Measurements from ENCODE around the gene TKT.

TKT gene

GRCh38 chr3:53223541-53223966 is 32.3 kb downstream of the TKT start:
- peaks cover 11% of the 10 kb centered on the region for H4K20me1 ChIP-seq (ENCODE audit: insufficient read depth, low read length)
- H3K9ac ChIP-seq (ENCODE audit: low read length) = no peak overlapping the region
- peaks cover 74% of the 10 kb centered on the region for H3K36me3 ChIP-seq (replicated peaks; ENCODE audit: low read depth, low read length)
- no peaks in the 10 kb centered on the region for H3K9me3 ChIP-seq (ENCODE audit: insufficient read depth, low read length)
- H3K79me2 ChIP-seq (ENCODE audit: low read length) = no peaks in the 10 kb centered on the region; the same call in 1 of the 2 replicates
- H3K4me1 ChIP-seq (ENCODE audit: low read length) = no peaks in the 10 kb centered on the region
- H3K27ac ChIP-seq (ENCODE audit: low read length) = no peak overlapping the region
- TF ChIP-seq EZH2phosphoT487 (IDR thresholded peaks at IDR 0.05; ENCODE audit: low read depth) = no peak
- TF ChIP-seq, protein P1, sequence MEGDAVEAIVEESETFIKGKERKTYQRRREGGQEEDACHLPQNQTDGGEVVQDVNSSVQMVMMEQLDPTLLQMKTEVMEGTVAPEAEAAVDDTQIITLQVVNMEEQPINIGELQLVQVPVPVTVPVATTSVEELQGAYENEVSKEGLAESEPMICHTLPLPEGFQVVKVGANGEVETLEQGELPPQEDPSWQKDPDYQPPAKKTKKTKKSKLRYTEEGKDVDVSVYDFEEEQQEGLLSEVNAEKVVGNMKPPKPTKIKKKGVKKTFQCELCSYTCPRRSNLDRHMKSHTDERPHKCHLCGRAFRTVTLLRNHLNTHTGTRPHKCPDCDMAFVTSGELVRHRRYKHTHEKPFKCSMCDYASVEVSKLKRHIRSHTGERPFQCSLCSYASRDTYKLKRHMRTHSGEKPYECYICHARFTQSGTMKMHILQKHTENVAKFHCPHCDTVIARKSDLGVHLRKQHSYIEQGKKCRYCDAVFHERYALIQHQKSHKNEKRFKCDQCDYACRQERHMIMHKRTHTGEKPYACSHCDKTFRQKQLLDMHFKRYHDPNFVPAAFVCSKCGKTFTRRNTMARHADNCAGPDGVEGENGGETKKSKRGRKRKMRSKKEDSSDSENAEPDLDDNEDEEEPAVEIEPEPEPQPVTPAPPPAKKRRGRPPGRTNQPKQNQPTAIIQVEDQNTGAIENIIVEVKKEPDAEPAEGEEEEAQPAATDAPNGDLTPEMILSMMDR (IDR thresholded peaks at IDR 0.05; ENCODE audit: low read depth, low read length) = no peak
- no peak overlapping the region for H2AFZ ChIP-seq (ENCODE audit: low read depth, low read length)
- H3K27me3 ChIP-seq (ENCODE audit: low read depth, low read length) = no peaks in the 10 kb centered on the region
- H3K4me3 ChIP-seq (ENCODE audit: low read length) = no peak overlapping the region
- H3K4me2 ChIP-seq (ENCODE audit: low read length) = no peak overlapping the region

- Histone ChIP-seq H3K27ac (ENCODE audit: low read length) (no peak overlapping the region), H3K79me2 (ENCODE audit: low read length) (peaks cover 4% of the 10 kb centered on the region), H3K9me3 (ENCODE audit: insufficient read depth, low read length) (no peaks in the 10 kb centered on the region), H3K4me1 (ENCODE audit: low read length) (peaks cover 5% of the 10 kb centered on the region), H3K9ac (ENCODE audit: low read length) (no peak overlapping the region), H4K20me1 (ENCODE audit: insufficient read depth, low read length) (peaks cover 11% of the 10 kb centered on the region), H3K4me2 (ENCODE audit: low read length) (no peak overlapping the region), H3K27me3 (ENCODE audit: low read depth, low read length) (no peaks in the 10 kb centered on the region), H3K36me3 (replicated peaks; ENCODE audit: low read depth, low read length) (peaks cover 70% of the 10 kb centered on the region), H2AFZ (ENCODE audit: low read depth, low read length) (no peak overlapping the region), H3K4me3 (ENCODE audit: low read length) (no peak overlapping the region)
- TF ChIP-seq, protein P1 (IDR thresholded peaks at IDR 0.05; ENCODE audit: low read depth, low read length) = no peak
- TF ChIP-seq EZH2phosphoT487 (IDR thresholded peaks at IDR 0.05; ENCODE audit: low read depth) = no peak
Observed at GRCh38 chr3:53223025-53223424, 32.8 kb downstream of the TKT start.

DNA sequence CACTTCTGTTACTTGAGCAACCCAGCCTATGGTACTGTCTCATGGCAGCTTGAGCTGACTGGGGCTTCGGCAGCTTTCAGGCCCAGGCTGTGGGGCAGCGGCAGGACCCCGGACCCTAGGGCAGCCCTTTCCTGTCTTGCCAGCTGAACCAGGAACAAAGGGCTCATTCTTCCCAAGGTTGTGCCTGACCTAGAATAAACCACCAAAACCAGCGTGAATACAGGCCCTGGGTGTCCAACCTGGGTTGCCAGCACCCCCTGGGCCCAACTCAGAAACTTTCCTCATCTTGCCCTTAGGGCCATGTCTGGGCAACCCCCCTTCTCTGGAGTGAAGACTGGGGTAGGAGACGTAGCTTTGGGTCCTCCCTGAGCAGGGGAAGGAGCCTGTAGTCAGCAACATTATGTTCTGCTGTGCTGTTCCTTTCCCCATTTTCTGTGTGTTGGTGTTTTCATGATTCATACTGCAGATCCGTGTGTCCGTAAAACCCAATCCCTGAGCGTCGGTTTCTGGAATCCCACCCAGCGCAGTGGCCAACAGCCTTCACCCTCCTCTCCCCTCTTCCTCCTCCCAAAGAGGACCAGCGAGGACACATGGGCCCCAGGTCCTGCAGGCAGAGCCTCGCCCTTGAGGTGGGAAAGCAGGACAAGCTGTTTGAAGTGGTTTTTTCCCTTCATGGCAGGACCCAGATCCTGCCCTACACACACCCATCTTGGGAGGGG is 33.5 kb downstream of the TKT start:
- Histone ChIP-seq H2AFZ (ENCODE audit: low read depth, low read length) (no peak overlapping the region), H3K9me3 (ENCODE audit: insufficient read depth, low read length) (no peaks in the 10 kb centered on the region), H3K79me2 (ENCODE audit: low read length) (peaks cover 6% of the 10 kb centered on the region), H3K9ac (ENCODE audit: low read length) (no peak overlapping the region), H3K36me3 (replicated peaks; ENCODE audit: low read depth, low read length) (peaks cover 64% of the 10 kb centered on the region), H3K4me2 (ENCODE audit: low read length) (no peak overlapping the region), H3K27me3 (ENCODE audit: low read depth, low read length) (no peaks in the 10 kb centered on the region), H3K4me3 (ENCODE audit: low read length) (no peak overlapping the region), H3K4me1 (ENCODE audit: low read length) (peaks cover 7% of the 10 kb centered on the region), H3K27ac (ENCODE audit: low read length) (no peak overlapping the region), H4K20me1 (ENCODE audit: insufficient read depth, low read length) (peaks cover 7% of the 10 kb centered on the region)
- no peak for TF ChIP-seq EZH2phosphoT487 (IDR thresholded peaks at IDR 0.05; ENCODE audit: low read depth)
- TF ChIP-seq, protein P1 (IDR thresholded peaks at IDR 0.05; ENCODE audit: low read depth, low read length) = no peak

DNA sequence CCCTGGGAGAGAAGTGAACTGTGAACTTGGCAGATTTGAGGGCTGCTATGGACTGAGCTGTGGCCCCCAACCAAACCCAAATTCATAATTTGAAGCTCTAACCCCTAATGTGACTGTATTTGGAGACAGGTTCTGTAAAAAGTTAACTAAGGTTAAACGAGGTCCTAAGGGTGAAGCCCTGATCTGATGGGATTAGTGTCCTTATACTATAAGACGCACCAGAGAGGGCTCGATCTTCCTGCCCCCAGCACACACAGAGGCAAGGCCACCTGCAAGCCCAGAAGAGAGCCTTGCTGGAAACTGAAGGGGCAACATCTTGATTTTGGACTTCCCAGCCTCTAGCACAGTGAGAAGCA is 34.0 kb downstream of the TKT start:
- peaks cover 59% of the 10 kb centered on the region for H3K36me3 ChIP-seq (replicated peaks; ENCODE audit: low read depth, low read length)
- H3K9me3 ChIP-seq (ENCODE audit: insufficient read depth, low read length) = no peaks in the 10 kb centered on the region
- H3K4me2 ChIP-seq (ENCODE audit: low read length) = no peak overlapping the region
- no peak overlapping the region for H3K9ac ChIP-seq (ENCODE audit: low read length)
- TF ChIP-seq, protein P1 (IDR thresholded peaks at IDR 0.05; ENCODE audit: low read depth, low read length) = no peak
- no peak for TF ChIP-seq EZH2phosphoT487 (IDR thresholded peaks at IDR 0.05; ENCODE audit: low read depth)
- no peaks in the 10 kb centered on the region for H3K27me3 ChIP-seq (ENCODE audit: low read depth, low read length)
- H3K4me3 ChIP-seq (ENCODE audit: low read length) = no peak overlapping the region
- peaks cover 5% of the 10 kb centered on the region for H4K20me1 ChIP-seq (ENCODE audit: insufficient read depth, low read length)
- peaks cover 6% of the 10 kb centered on the region for H3K79me2 ChIP-seq (ENCODE audit: low read length)
- no peak overlapping the region for H2AFZ ChIP-seq (ENCODE audit: low read depth, low read length)
- no peak overlapping the region for H3K27ac ChIP-seq (ENCODE audit: low read length)
- peaks cover 7% of the 10 kb centered on the region for H3K4me1 ChIP-seq (ENCODE audit: low read length)

Data from OCI-LY3 (cell line).